Stimulated activated CD4-positive, alpha-beta T cell treated with anti-CD3 and anti-CD28 coated beads, Interleukin-1b, Interleukin-23, amount 100 ng/mL, for 24 hours (primary cell): ENCODE data around the gene RFC2.
"Not testable (repeated sequence)": the region's sequence is repeated elsewhere in the genome, so short reads cannot be mapped to it uniquely, and the experiment has no call there.

Experiments
- DNase-seq, 4 experiments: peaks; one replicate each; pipeline ENCODE4 v3.0.0-alpha.2; 2020; ENCODE audit warnings: low read depth in 4 of 4, low spot score in 1 of 4

The RFC2 gene

GRCh38 chr7:74283858-74284447 lies 29.8 kb upstream of the RFC2 start:
- no peak for DNase-seq

- DNase-seq, result no peak
Observed at GRCh38 chr7:74282748-74283459, 28.7 kb upstream of the RFC2 start.

- no peak for DNase-seq
Observed at GRCh38 chr7:74280985-74281384, 26.8 kb upstream of the RFC2 start.

GRCh38 chr7:74277636-74278035 lies 23.4 kb upstream of the RFC2 start:
- no peak for DNase-seq

- no peak for DNase-seq
Observed at GRCh38 chr7:74275401-74275881, 21.2 kb upstream of the RFC2 start.

- no peak for DNase-seq
Observed at GRCh38 chr7:74272305-74273038, 18.3 kb upstream of the RFC2 start.

- DNase-seq, result no peak
Observed at GRCh38 chr7:74271742-74272141, 17.5 kb upstream of the RFC2 start.

GRCh38 chr7:74269757-74270277 lies 15.6 kb upstream of the RFC2 start:
- DNase-seq, result peak in 2 of 4 experiments; percentile 26 to 29

GRCh38 chr7:74267756-74268565 lies 13.8 kb upstream of the RFC2 start:
- DNase-seq, result no peak

- DNase-seq, result no peak
Observed at GRCh38 chr7:74266191-74266963, 12.2 kb upstream of the RFC2 start.

GRCh38 chr7:74263399-74264120 lies 9.4 kb upstream of the RFC2 start:
- no peak for DNase-seq

- no peak for DNase-seq
Observed at GRCh38 chr7:74262639-74263398, 8.6 kb upstream of the RFC2 start.

GRCh38 chr7:74258639-74259038 lies 4.4 kb upstream of the RFC2 start:
- no peak for DNase-seq

GRCh38 chr7:74256491-74257408 lies 2.6 kb upstream of the RFC2 start:
- DNase-seq, result no peak

- not testable (repeated sequence) for DNase-seq
Observed at GRCh38 chr7:74255461-74255860, 1.3 kb upstream of the RFC2 start.

- DNase-seq, result no peak
Observed at GRCh38 chr7:74254858-74255379, 720 bp upstream of the RFC2 start.

GRCh38 chr7:74253835-74254128 lies 417 bp downstream of the RFC2 start:
- no peak for DNase-seq

- DNase-seq, result no peak
Observed at GRCh38 chr7:74253331-74253730, 868 bp downstream of the RFC2 start.
